Calu3 (cell line): Measurements from ENCODE around the gene COL16A1. TPM values are rescaled to one million over a fixed set of nuclear protein-coding genes. Genes with fewer than 3 reads are reported as not detected.

Source experiments
- BruUV-seq: library from RNA; stranded (reverse); fragments of 400-500 nt; replicated peaks from 2 replicates; lab custom pipeline; 2021; lab: Mats Ljungman, UMichigan
- CTCF ChIA-PET: fragments of 300-600 bp; sonication (Branson Sonifier 250); formaldehyde crosslinking; loops from one replicate; lab custom pipeline; 2022; ENCODE audit warnings: antibody characterized with exemption; lab: Charles Lee
- DNase-seq: peaks from one replicate; pipeline ENCODE4 v3.0.0; 2022
- H3K27ac Mint-ChIP-seq: one replicate; pipeline ENCODE4 v1.8.0; 2022; ENCODE audit warnings: mixed read lengths; ENCODE audit not compliant: unreplicated experiment
- H3K27me3 Mint-ChIP-seq: one replicate; pipeline ENCODE4 v1.8.0; 2022; ENCODE audit warnings: mixed read lengths; ENCODE audit not compliant: unreplicated experiment
- H3K36me3 Mint-ChIP-seq: one replicate; pipeline ENCODE4 v1.8.0; 2022; ENCODE audit warnings: mild to moderate bottlenecking, moderate library complexity, mixed read lengths; ENCODE audit not compliant: insufficient read depth, unreplicated experiment
- H3K4me1 Mint-ChIP-seq: one replicate; pipeline ENCODE4 v1.8.0; 2022; ENCODE audit warnings: mild to moderate bottlenecking, low read depth, mixed read lengths; ENCODE audit not compliant: unreplicated experiment
- H3K4me3 Mint-ChIP-seq: one replicate; pipeline ENCODE4 v1.8.0; 2022; ENCODE audit warnings: mild to moderate bottlenecking, low read depth, moderate library complexity, mixed read lengths; ENCODE audit not compliant: unreplicated experiment
- H3K9me3 Mint-ChIP-seq: one replicate; pipeline ENCODE4 v1.8.0; 2022; ENCODE audit warnings: low read depth, mixed read lengths; ENCODE audit not compliant: unreplicated experiment
- CTCF ChIP-seq: fragments of 200-600 bp; IDR thresholded peaks from one replicate; pipeline ENCODE4 v1.8.0; 2022; ENCODE audit warnings: antibody characterized with exemption; ENCODE audit not compliant: unreplicated experiment
- intact Hi-C: fragments of 100-400 bp; cut with micrococcal nuclease; formaldehyde crosslinking; loops from one replicate; pipeline ENCODE4 v1.10.0; 2022; ENCODE audit not compliant: unreplicated experiment
- total RNA-seq: library from RNA; stranded (reverse); gene quantifications from 2 replicates; pipeline ENCODE4 v1.2.3, GENCODE V29; 2022

The COL16A1 gene
- total RNA-seq, 1 experiment from 2014 or later, result 3.8 TPM

- no peak for DNase-seq
- TF ChIP-seq CTCF, result no peak
- intact Hi-C loops, result no loop called here
- Mint-ChIP-seq H3K27ac (no peak overlapping the region), H3K9me3 (no peaks in the 10 kb centered on the region), H3K27me3 (peaks cover 78% of the 10 kb centered on the region), H3K36me3 (peaks cover 7% of the 10 kb centered on the region), H3K4me1 (no peaks in the 10 kb centered on the region), H3K4me3 (no peak overlapping the region)
- no TSS peak for BruUV-seq
- CTCF ChIA-PET, result no interaction called here
Observed at GRCh38 chr1:31657020-31657804, 46.6 kb downstream of the COL16A1 start.

GRCh38 chr1:31655756-31656155, 48.1 kb downstream of the COL16A1 start:
- H3K36me3 Mint-ChIP-seq, result peaks cover 7% of the 10 kb centered on the region
- CTCF ChIA-PET, result no interaction called here
- H3K27ac Mint-ChIP-seq, result no peak overlapping the region
- no peak overlapping the region for H3K4me3 Mint-ChIP-seq
- H3K4me1 Mint-ChIP-seq, result no peaks in the 10 kb centered on the region
- intact Hi-C loops, result no loop called here
- no peak for DNase-seq
- no peaks in the 10 kb centered on the region for H3K9me3 Mint-ChIP-seq
- no TSS peak for BruUV-seq
- peaks cover 65% of the 10 kb centered on the region for H3K27me3 Mint-ChIP-seq
- TF ChIP-seq CTCF, result no peak

GRCh38 chr1:31655104-31655503, 48.7 kb downstream of the COL16A1 start:
- no peak for TF ChIP-seq CTCF
- CTCF ChIA-PET, result interaction anchor here (0.7 kb wide), 2 partner anchors 8 to 22 kb away, joined by 3 to 10 read pairs; no protein-coding TSS in a partner anchor
- peaks cover 7% of the 10 kb centered on the region for H3K36me3 Mint-ChIP-seq
- peaks cover 65% of the 10 kb centered on the region for H3K27me3 Mint-ChIP-seq
- no peaks in the 10 kb centered on the region for H3K4me1 Mint-ChIP-seq
- no peak for DNase-seq
- no TSS peak for BruUV-seq
- H3K9me3 Mint-ChIP-seq, result no peaks in the 10 kb centered on the region
- intact Hi-C loops, result no loop called here
- no peak overlapping the region for H3K4me3 Mint-ChIP-seq
- no peak overlapping the region for H3K27ac Mint-ChIP-seq

GRCh38 chr1:31654474-31654776, 49.4 kb downstream of the COL16A1 start:
- Mint-ChIP-seq H3K27me3 (peaks cover 66% of the 10 kb centered on the region), H3K4me3 (no peak overlapping the region), H3K36me3 (peaks cover 7% of the 10 kb centered on the region), H3K9me3 (no peaks in the 10 kb centered on the region), H3K27ac (no peak overlapping the region), H3K4me1 (no peaks in the 10 kb centered on the region)
- TF ChIP-seq CTCF, result no peak
- CTCF ChIA-PET, result no interaction called here
- intact Hi-C loops, result no loop called here
- no peak for DNase-seq
- no TSS peak for BruUV-seq
